Muscle of leg (tissue), 11 donors: ENCODE measurements around the gene DTL. TPM values are rescaled to one million over a fixed set of nuclear protein-coding genes. Genes with fewer than 3 reads are reported as not detected.

Experiments
- DNase-seq: peaks from one replicate; pipeline ENCODE4 v3.0.0; 2013
- H3K27ac ChIP-seq: one replicate; pipeline ENCODE4 v1.5.1; 2013; ENCODE audit warnings: mild to moderate bottlenecking, low read length, control low read depth
- H3K27me3 ChIP-seq: one replicate; pipeline ENCODE4 v1.6.1; 2013; ENCODE audit warnings: low read length; ENCODE audit not compliant: control insufficient read depth, insufficient read depth
- H3K36me3 ChIP-seq: one replicate; pipeline ENCODE4 v1.6.1; 2013; ENCODE audit warnings: low read length; ENCODE audit not compliant: control insufficient read depth, insufficient read depth
- H3K4me1 ChIP-seq: one replicate; pipeline ENCODE4 v1.6.1; 2013; ENCODE audit warnings: low read length; ENCODE audit not compliant: control insufficient read depth, insufficient read depth
- H3K4me3 ChIP-seq: one replicate; pipeline ENCODE4 v1.5.1; 2013; ENCODE audit warnings: low read length, control low read depth
- H3K9me3 ChIP-seq: replicated peaks from 2 replicates; pipeline ENCODE4 v1.6.1; 2013; ENCODE audit warnings: low read depth, low read length; ENCODE audit not compliant: control insufficient read depth
- WGBS: methylation state at CpG from one replicate; pipeline ENCODE4 v1.1.5; 2013; ENCODE audit warnings: missing lambda C conversion rate; ENCODE audit not compliant: insufficient coverage; 5-methylcytosine and 5-hydroxymethylcytosine counted together
- polyA plus RNA-seq, 8 donors: library from polyadenylated mRNA; unstranded; fragments of 120-200 nt; gene quantifications; one replicate each; pipeline versions ENCODE4 v1.2.1 to v1.2.3, GENCODE V29; 2013; ENCODE audit warnings: inconsistent platforms in 1 of 8, low replicate concordance in 1 of 8; ENCODE audit not compliant: insufficient read length in 8 of 8, insufficient read depth in 1 of 8
- total RNA-seq: library from RNA; stranded (reverse); fragments of 120-200 nt; gene quantifications from one replicate; pipeline ENCODE4 v1.2.4, GENCODE V29; 2013

DTL gene
- total and polyA plus RNA-seq, 9 donors: 7.5 to 14.5 (median 8.7) TPM

DNA sequence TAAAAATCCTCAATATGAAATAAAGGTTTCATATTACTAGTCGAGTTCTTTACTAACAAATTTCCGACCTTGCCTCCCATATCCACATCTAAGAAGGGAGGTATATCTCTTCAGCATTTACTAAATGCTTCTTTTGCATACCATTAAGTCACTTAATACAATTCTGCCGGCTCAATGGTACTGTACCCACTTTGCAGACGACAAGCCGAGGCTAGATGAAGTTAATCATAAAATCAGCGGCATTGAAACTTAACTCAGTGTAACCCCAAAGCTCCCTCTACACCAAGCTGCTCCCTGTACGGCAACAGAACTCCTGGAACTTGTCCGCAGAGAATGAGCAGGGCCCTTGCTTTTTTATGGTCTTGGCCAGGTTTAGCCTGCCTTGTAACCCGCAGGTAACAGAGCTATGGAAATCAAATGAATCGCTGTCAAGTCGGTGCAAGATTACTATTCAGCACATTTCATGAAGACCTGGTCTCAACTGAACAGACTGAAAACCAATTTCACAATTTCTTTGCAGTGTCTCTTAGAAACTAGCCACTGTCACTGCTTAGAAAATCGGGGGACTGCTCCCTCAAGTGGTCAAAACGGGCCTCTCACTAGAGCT, 929 bp upstream of the DTL start:
- Histone ChIP-seq H3K36me3 (peaks cover 3% of the 10 kb centered on the region), H3K4me1 (no peaks in the 10 kb centered on the region), H3K27ac (peak overlapping the region; percentile 97), H3K9me3 (no peaks in the 10 kb centered on the region), H3K4me3 (peak overlapping the region; percentile 56), H3K27me3 (no peaks in the 10 kb centered on the region)
- 1% methylated on average over 13 of the region's 13 CpGs for WGBS
- no peak for DNase-seq

DNA sequence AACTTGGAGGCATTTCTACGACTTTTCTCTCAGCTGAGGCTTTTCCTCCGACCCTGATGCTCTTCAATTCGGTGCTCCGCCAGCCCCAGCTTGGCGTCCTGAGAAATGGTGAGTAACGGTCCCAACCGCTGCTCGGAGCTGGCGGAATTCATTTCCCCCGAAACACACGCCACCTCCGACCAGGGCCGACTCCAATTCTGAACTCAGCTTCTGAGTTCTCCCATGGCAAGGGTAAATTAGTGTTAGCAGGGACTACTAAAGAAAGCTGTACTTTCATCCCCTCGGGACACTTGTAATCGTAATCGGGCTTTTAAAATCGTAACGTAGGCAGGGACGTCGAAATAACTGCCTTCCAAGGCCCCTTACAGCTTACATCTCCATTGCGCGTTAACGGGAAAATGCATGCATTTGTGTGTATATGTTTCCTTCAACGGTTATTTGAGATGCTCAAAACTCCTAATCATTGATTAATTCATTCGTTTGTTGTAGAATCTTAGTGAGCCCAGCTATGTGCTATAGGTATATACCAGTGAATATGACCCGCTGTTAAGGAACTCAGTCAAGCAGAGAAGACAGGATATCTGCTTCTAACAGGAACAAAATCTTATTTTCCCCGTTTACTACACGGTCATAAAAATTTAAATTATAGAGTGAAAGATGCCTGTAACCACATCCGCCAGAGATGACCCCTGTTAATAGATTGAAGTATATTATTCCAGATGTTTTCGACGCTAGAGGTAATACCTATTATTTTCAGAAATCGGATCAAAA, 472 bp downstream of the DTL start:
- peak overlapping the region; percentile 93 for H3K27ac ChIP-seq
- no peaks in the 10 kb centered on the region for H3K9me3 ChIP-seq

DNA sequence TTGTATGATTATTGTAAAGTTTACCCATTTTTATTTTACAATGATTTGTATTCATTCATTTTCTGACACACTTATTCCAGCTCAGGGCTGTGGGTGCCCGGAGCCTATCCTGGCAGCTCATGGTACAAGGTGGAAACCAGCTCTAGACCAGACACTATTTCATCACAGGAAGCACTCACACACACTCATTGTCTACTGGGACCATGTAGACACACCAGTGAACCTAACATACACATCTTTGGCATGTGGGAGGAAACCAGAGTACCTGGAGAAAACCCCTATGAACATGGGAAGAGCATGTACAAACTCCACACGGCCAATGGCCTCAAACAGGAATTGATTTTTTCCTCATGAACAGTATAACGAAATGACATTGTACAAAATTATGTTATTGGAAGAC, 2.4 kb downstream of the DTL start:
- Histone ChIP-seq H3K27ac (no peak overlapping the region), H3K27me3 (no peaks in the 10 kb centered on the region), H3K36me3 (no peaks in the 10 kb centered on the region), H3K4me3 (no peak overlapping the region), H3K4me1 (no peaks in the 10 kb centered on the region), H3K9me3 (no peaks in the 10 kb centered on the region)
- 86% methylated on average over 1 of the region's 3 CpGs for whole genome bisulfite sequencing
- no peak for DNase-seq

More for the DNA sequence above, 472 bp downstream of the DTL start:
- Histone ChIP-seq H3K27me3 (no peaks in the 10 kb centered on the region), H3K4me1 (no peaks in the 10 kb centered on the region), H3K36me3 (peaks cover 3% of the 10 kb centered on the region), H3K4me3 (peak overlapping the region; percentile 88)
- DNase-seq: no peak
- 0% methylated on average over 6 of the region's 32 CpGs for WGBS

DNA sequence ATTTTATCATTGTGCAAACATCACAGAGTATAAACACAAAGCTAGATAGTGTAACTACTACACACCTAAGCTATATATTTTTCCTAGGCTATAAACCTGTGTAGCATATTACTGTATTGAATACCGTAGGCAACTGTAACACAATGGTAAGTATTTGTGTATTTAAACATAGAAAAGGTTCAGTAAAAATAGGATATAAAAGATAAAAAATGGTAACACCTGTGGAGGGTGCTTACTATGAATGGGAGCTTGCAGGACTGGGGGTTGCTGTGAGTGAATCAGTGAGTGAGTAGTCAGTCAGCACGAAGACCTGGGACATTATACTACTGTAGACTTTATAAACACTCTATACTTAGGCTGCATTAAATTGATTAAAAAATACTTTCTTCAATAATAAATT, 4.1 kb downstream of the DTL start:
- no CpG with 5 or more reads among the region's 2 CpGs for WGBS
- no peak overlapping the region for H3K27ac ChIP-seq
- no peak for DNase-seq

DNA sequence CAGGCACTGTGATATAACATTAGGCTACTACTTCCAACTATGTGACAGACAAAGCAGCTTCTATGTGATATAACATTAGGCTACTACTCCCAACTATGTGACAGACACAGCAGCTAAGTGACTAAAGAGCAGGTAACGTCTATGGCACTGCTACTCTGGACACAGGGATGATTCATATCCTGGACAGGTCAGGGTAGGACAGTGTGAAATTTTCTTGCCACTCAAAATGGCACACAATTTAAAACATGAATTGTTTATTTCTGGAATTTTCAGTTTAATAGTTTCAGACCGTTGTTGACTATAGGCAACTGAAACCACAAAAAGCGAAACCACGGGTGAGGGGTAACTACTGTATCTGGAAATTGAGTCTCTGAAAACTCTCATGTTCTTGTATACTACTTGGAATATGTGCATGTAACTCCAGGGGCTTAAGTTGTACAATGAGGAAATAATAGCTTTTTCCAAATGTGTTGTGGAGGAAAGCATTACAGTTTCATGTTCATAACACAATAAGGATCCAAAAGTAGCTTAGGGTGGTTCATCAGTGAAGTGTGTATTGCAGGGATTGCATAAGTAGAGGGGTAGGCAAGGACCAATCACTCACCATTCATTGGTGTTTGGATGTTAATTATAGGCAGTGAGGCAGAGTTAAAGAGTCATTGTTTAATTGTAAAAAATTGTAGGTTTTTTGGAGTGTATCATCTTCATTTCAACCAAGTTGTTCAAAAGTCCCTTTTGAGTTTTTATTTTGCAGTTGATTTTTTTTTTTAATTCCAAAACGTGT, 5.3 kb downstream of the DTL start:
- Histone ChIP-seq H3K4me3 (no peak overlapping the region), H3K27ac (no peak overlapping the region), H3K36me3 (peaks cover 3% of the 10 kb centered on the region), H3K9me3 (no peaks in the 10 kb centered on the region), H3K4me1 (no peaks in the 10 kb centered on the region), H3K27me3 (no peaks in the 10 kb centered on the region)
- DNase-seq: no peak
- WGBS: 80% methylated on average over 2 of the region's 5 CpGs

More for the DNA sequence above, 4.1 kb downstream of the DTL start:
- H3K36me3 ChIP-seq: no peaks in the 10 kb centered on the region
- H3K4me3 ChIP-seq: no peak overlapping the region
- no peaks in the 10 kb centered on the region for H3K27me3 ChIP-seq
- H3K9me3 ChIP-seq: no peaks in the 10 kb centered on the region
- no peaks in the 10 kb centered on the region for H3K4me1 ChIP-seq

GRCh38 chr1:212042436-212042835, 6.9 kb downstream of the DTL start:
- Histone ChIP-seq H3K36me3 (peaks cover 3% of the 10 kb centered on the region), H3K27me3 (no peaks in the 10 kb centered on the region), H3K27ac (no peak overlapping the region), H3K9me3 (no peaks in the 10 kb centered on the region), H3K4me3 (no peak overlapping the region), H3K4me1 (no peaks in the 10 kb centered on the region)
- no peak for DNase-seq

DNA sequence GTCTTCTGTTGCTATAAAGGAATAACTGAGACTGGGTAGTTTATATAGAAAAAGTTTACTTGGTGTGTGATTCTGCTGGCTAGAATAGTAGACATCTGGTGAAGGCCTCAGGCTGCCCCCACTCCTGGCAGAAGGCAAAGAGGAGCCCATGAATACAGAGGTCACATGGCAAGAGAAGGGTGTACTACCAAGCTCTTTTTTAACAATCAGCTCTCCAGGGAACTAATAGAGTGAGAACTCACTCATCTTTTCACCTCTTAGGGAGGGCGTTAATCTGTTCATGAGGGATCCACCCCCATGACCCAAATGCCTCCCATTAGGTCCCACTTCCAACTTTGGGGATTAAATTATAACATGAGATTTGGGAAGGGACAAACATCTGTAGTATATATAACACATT, 9.3 kb downstream of the DTL start:
- Histone ChIP-seq H3K4me3 (no peak overlapping the region), H3K9me3 (no peaks in the 10 kb centered on the region), H3K27ac (no peak overlapping the region), H3K36me3 (peaks cover 3% of the 10 kb centered on the region), H3K4me1 (no peaks in the 10 kb centered on the region), H3K27me3 (no peaks in the 10 kb centered on the region)
- no CpG with 5 or more reads among the region's 1 CpG for WGBS
- no peak for DNase-seq

- Histone ChIP-seq H3K27ac (no peak overlapping the region), H3K4me1 (no peaks in the 10 kb centered on the region), H3K9me3 (no peaks in the 10 kb centered on the region), H3K27me3 (no peaks in the 10 kb centered on the region), H3K4me3 (no peak overlapping the region), H3K36me3 (peaks cover 3% of the 10 kb centered on the region)
- DNase-seq: no peak
- no CpG with 5 or more reads among the region's 2 CpGs for WGBS
Measured at GRCh38 chr1:212045981-212046380, 10.4 kb downstream of the DTL start.

DNA sequence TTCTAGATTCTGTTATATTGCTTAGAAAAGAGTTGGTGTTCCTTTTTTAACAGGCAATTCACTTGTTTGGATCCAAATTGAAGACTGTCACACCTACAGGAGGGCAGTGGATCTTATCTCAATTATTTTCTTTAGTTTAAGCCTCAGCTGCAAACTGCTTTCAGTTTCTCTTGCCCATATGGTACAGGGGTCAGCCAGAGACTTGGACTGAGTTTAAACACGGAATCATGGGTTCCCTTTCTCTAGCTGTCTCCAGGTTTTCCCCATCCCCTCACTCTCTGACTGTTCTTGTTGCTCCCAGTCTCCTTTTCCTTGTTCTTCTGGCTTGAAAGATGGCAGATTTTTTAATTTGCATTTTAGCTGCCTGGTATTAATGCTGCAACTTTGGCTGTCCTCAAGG, 18.4 kb downstream of the DTL start:
- WGBS: 100% methylated on average over 1 of the region's 1 CpG
- Histone ChIP-seq H3K4me1 (no peaks in the 10 kb centered on the region), H3K27me3 (no peaks in the 10 kb centered on the region), H3K9me3 (peaks cover 3% of the 10 kb centered on the region), H3K36me3 (peaks cover 22% of the 10 kb centered on the region), H3K4me3 (no peak overlapping the region), H3K27ac (no peak overlapping the region)
- no peak for DNase-seq

DNA sequence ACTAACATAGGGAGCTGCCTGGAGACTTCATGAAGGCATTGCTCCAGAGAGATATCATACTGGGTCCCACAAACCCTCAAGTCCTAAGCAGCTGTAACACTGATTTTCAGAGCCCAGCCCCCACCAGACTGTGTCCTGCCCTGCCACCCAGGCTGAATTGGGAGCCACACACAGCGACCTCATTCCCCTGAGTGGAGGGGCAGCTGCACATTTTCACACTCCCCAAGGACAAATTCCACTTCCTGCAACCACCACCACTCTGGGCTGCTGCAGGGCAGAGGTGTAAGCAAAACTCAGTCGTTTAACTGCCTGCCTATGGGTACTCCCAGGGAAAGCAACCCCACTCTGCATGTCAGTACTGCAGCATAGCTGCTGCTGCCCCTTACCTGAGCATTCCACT, 19.8 kb downstream of the DTL start:
- no peaks in the 10 kb centered on the region for H3K4me1 ChIP-seq
- DNase-seq: no peak
- no peak overlapping the region for H3K27ac ChIP-seq
- H3K9me3 ChIP-seq: peaks cover 3% of the 10 kb centered on the region
- no peaks in the 10 kb centered on the region for H3K27me3 ChIP-seq
- 89% methylated on average over 2 of the region's 2 CpGs for WGBS
- no peak overlapping the region for H3K4me3 ChIP-seq
- peaks cover 22% of the 10 kb centered on the region for H3K36me3 ChIP-seq
